ENCODE measurements around the gene LIMS1. TPM values are rescaled to one million over a fixed set of nuclear protein-coding genes. Genes with fewer than 3 reads are reported as not detected.

LIMS1 gene
- total and polyA plus RNA-seq, 2 of the 13 experiments (the other 11 are each of a cell fraction or from before 2014, with no cell fraction given): 38.3 to 49.6 TPM

DNA sequence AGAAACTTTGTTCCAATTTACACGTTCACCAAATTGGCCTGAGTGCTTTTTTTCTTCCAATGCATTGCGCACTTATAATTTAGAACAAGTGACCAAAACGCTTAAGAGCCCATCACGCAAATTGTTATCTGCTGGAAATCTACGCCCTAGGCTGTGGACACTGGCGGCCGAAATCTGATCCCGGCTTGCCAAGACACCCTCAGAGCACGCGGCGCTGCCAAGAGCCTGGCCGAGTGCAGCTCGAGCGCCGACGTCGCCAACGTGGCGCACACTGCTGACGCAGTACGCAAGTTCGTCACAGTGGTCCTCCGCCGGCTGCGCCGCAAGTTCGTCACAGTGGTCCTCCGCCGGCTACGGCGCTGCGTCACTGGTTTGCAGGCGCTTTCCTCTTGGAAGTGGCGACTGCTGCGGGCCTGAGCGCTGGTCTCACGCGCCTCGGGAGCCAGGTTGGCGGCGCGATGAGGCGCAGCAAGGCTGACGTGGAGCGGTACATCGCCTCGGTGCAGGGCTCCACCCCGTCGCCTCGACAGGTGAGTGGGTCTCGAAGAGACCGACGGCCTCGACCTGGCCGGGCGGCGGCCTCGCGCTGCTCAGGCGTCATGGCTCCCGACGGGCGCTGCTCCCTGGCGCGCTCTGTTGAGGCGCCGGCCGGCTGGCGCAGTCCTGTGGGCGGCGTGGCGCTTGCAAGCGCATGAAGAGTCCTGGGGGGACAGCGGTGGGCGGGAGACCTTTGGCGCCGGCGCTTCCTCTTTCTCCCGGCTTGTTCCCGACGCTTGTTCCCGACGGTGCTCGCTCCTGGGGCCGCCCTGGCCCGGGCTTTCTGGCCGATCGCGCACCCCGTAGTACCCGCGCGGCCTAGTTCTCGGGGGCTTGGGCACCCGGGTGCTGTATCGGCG lies 185.1 kb downstream of the LIMS1 start, which contains the start of gene RANBP2 (continued):
- no peak for TF ChIP-seq MTA3 (CRISPR knock-in tag; IDR thresholded peaks at IDR 0.05)
- peak; percentile 98; the same call in 1 of the 2 replicates for TF ChIP-seq CBX5 (CRISPR knock-in tag; IDR thresholded peaks at IDR 0.05; ENCODE audit: borderline replicate concordance)
- no peak for TF ChIP-seq MATR3 (CRISPR knock-in tag; IDR thresholded peaks at IDR 0.05)
- TF ChIP-seq ZNF230 (CRISPR knock-in tag; IDR thresholded peaks at IDR 0.05): peak; percentile 95
- peak; percentile 56; the same call in 1 of the 2 replicates for TF ChIP-seq ZSCAN25 (CRISPR knock-in tag; IDR thresholded peaks at IDR 0.05)
- peak; percentile 88 for TF ChIP-seq ZNF543 (CRISPR knock-in tag; IDR thresholded peaks at IDR 0.05)
- TF ChIP-seq MNT (IDR thresholded peaks at IDR 0.05): peak; percentile 57; the same call in 1 of the 2 replicates
- peak; percentile 98 for TF ChIP-seq CREB3 (CRISPR knock-in tag; IDR thresholded peaks at IDR 0.05)
- 0 out of 2 replicates have a peak, but pooled peaks have one; percentile 48 for TF ChIP-seq U2AF2 (IDR thresholded peaks at IDR 0.05; ENCODE audit: low read depth, low read length)
- peak; percentile 41; the same call in 1 of the 2 replicates for TF ChIP-seq SRF (IDR thresholded peaks at IDR 0.05; ENCODE audit: low read depth, low read length)
- TF ChIP-seq POLR2AphosphoS5 (IDR thresholded peaks at IDR 0.05; ENCODE audit: low read depth, low read length): peak; percentile 98
- TF ChIP-seq RNF219 (CRISPR knock-in tag; IDR thresholded peaks at IDR 0.05): peak; percentile 84; the same call in 1 of the 2 replicates
- TF ChIP-seq HNRNPH1 (optimal IDR thresholded peaks at IDR 0.05; ENCODE audit: low read depth, low read length): no peak
- peak; percentile 99 for TF ChIP-seq SALL2 (CRISPR knock-in tag; IDR thresholded peaks at IDR 0.05)
- peak; percentile 98 for TF ChIP-seq FOXK1 (CRISPR knock-in tag; IDR thresholded peaks at IDR 0.05; ENCODE audit: borderline replicate concordance, low read depth)
- TF ChIP-seq ATRX (CRISPR knock-in tag; IDR thresholded peaks at IDR 0.05; ENCODE audit: borderline replicate concordance): 0 out of 2 replicates have a peak, but pooled peaks have one; percentile 69
- TF ChIP-seq ZNF34 (CRISPR knock-in tag; IDR thresholded peaks at IDR 0.05; ENCODE audit: borderline replicate concordance): peak; percentile 88; the same call in 1 of the 2 replicates
- peak; percentile 95 for TF ChIP-seq HNRNPLL (IDR thresholded peaks at IDR 0.05; ENCODE audit: low read depth, low read length, poor library complexity, severe bottlenecking)
- peak; percentile 100 for TF ChIP-seq ZBTB21 (CRISPR knock-in tag; IDR thresholded peaks at IDR 0.05)
- TF ChIP-seq ZNF674 (CRISPR knock-in tag; IDR thresholded peaks at IDR 0.05; ENCODE audit: low read depth): no peak
- peak; percentile 95 for TF ChIP-seq ARHGAP35 (CRISPR knock-in tag; IDR thresholded peaks at IDR 0.05; ENCODE audit: borderline replicate concordance)
- TF ChIP-seq TCF7L2 (IDR thresholded peaks at IDR 0.05; ENCODE audit: low read depth, low read length): no peak
- no peak for TF ChIP-seq PHB2 (IDR thresholded peaks at IDR 0.05; ENCODE audit: partially characterized antibody)
